Choroid plexus epithelial cell (primary cell): Measurements from ENCODE around the gene SPIB.
A peak's percentile ranks its signal among the peaks of the same experiment; 100 is the strongest.

ENCODE experiments used
- DNase-seq: peaks from one replicate; pipeline ENCODE4 v3.0.0-alpha.2; 2010; ENCODE audit warnings: low read depth
- H3K4me3 ChIP-seq: 2 replicates; pipeline ENCODE4 v1.5.1; 2011; ENCODE audit warnings: low read depth, mild to moderate bottlenecking, control low read depth, low read length, moderate library complexity
- CTCF ChIP-seq: conservative IDR thresholded peaks from 2 replicates; pipeline ENCODE4 v1.5.1; 2011; ENCODE audit warnings: low read depth, mild to moderate bottlenecking, control low read depth, inconsistent platforms, low read length, moderate library complexity

Gene SPIB

DNA sequence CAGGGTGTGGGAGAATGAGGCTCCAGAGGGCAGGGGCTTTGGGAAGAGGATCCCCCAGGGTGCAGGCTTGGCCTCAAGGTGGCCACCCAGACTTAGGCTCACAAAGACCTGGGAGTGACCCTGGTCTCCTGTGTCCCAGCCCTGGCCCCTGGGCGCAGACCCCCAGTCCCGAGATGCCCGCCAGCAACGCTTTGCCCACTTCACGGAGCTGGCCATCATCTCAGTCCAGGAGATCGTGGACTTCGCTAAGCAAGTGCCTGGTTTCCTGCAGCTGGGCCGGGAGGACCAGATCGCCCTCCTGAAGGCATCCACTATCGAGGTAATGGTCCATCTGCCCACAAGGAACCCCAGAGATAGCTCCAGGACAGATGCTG, 39.9 kb upstream of the SPIB start:
- no peak for DNase-seq
- TF ChIP-seq CTCF = no peak
- H3K4me3 ChIP-seq = no peak overlapping the region

DNA sequence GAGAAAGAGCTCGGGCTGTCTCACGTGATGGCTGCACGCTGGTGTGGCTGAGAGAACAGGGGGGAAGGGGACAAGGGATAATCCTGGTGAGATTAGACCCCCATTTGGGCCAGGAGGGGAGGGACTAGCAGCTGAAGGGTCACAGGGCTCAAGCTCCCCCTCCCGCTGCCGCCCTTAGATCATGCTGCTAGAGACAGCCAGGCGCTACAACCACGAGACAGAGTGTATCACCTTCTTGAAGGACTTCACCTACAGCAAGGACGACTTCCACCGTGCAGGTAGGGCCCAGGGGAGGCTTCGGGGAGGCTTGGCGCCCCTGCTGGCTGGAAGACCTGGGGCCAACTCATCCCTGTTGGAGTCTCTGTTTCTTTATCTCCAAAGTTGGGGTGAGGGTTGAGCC, 39.1 kb upstream of the SPIB start:
- TF ChIP-seq CTCF = no peak
- no peak overlapping the region for H3K4me3 ChIP-seq
- no peak for DNase-seq

DNA sequence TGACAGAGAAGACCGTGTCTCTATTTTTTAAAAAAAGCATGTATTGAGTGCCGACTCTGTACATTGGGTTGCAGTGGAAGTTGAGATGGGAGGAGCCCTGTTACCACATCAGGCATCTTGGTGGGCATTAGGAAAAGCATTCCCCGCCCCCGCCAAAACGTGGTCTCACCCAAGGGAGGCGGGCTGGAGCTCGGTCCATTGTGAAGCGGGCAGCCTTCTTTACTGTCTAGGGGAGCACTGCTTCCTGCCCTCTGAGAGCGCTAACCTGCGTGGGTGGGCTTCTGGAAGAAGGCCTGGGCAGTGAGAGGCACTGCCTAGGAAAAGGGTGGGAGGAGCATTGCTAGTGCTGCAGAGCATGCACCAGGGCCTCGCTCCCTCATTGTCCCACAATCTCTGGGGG, 38.6 kb upstream of the SPIB start:
- TF ChIP-seq CTCF = no peak
- no peak for DNase-seq
- no peak overlapping the region for H3K4me3 ChIP-seq

DNA sequence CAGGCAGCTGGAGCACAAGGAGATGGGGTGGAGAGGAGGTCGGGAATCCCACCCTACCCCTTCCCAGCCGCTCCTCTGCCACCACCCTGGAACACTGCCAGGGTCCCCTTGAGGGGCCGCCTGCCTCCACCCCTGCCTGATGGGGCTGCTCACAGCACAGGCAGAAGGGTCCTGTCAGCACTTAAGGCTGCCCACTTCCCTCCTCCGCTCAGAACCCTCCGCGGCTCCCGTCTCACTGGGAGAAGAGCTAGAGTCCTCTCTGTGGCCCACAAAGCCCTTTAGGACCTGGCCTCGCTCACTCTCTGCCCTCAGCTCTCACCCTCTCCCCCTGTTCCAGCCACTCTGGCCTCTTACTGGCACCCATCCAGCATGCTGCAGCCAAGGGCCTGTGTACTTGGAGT, 38.0 kb upstream of the SPIB start:
- TF ChIP-seq CTCF = no peak
- H3K4me3 ChIP-seq = no peak overlapping the region

DNA sequence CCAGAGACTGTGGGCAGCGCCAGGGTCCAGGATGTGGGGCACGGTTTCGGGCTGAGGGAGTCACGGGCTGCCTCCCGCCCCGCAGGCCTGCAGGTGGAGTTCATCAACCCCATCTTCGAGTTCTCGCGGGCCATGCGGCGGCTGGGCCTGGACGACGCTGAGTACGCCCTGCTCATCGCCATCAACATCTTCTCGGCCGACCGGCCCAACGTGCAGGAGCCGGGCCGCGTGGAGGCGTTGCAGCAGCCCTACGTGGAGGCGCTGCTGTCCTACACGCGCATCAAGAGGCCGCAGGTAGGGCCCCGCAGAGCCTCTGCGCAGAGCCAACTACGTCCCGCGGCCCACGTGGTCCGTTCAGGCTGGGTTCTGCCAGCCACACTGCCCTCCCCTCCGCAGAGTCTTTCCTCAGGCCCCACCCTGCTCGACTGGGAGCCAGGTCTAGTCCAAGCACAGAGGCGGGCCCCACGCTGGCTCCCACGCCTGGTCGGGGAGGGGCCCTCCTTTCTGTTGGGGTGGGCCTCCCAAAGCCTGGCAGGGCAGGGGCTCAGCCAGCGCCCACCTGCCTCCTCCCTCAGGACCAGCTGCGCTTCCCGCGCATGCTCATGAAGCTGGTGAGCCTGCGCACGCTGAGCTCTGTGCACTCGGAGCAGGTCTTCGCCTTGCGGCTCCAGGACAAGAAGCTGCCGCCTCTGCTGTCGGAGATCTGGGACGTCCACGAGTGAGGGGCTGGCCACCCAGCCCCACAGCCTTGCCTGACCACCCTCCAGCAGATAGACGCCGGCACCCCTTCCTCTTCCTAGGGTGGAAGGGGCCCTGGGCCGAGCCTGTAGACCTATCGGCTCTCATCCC, 36.6 kb upstream of the SPIB start:
- no peak overlapping the region for H3K4me3 ChIP-seq
- no peak for TF ChIP-seq CTCF
- DNase-seq = no peak

More for the DNA sequence above, 38.0 kb upstream of the SPIB start:
- DNase-seq = no peak

- no peak for TF ChIP-seq CTCF
- H3K4me3 ChIP-seq = peak overlapping the region; percentile 67
- DNase-seq = no peak
Measured at GRCh38 chr19:50383001-50383851, 35.5 kb upstream of the SPIB start.
